ENCODE results near the gene ERG28.
A peak's percentile ranks its signal among the peaks of the same experiment; 100 is the strongest.
"Not testable (repeated sequence)": the region's sequence is repeated elsewhere in the genome, so short reads cannot be mapped to it uniquely, and the experiment has no call there.

Gene ERG28

DNA sequence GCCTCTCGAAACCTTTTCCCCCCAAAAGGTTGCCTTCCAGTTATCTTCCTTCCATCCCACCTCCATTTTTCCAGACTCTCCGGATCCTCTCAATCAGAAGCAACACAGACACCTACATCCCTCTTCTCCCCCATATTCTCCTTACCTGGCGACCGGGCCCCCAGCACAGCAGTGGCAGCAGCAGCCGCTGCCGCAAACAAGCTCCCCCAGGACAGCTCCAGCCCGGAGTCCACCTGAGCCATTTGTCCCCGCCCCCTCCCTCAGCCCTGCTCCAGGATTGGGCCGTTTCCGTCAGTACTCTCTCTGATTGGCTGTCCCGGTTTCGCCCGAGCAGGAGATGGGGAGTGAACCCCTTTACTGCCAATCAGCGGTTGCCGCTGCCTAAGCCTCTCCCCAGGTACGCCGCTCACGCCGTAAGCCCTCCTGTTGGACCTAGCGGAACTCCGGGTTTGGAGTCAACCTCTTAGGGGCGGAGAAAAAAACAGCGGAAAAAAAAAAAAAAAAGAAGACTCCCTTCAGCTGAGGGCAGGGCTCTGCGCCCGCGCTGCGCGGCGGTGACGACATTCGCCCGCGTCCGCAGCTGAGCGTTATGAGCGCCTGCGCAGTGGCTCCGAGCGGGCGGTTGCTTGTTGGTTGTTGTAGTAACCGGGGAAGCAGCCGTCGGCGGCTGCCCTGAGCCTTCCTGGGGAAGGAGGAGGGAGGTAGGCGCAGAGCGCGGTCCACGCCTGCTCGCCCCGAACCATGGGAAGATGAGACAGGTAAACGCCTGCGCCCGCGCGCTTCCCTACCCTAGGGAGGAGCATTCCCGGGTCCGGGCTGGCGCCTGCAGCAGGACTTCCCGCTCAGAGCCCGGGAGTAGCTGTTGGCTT is at the start of gene ERG28, which contains the start of gene TTLL5:
TSS of gene ERG28 (minus strand) at position 247 of the 869 bp plus-strand sequence. CDS start 3,374 bp downstream, outside the sequence.
TSS of gene TTLL5 (plus strand) at position 617 of the 869 bp plus-strand sequence. CDS start 1,904 bp downstream, outside the sequence.
- peak; percentile 100 for DNase-seq

GRCh38 chr14:75709207-75709812 is 48.6 kb upstream of the ERG28 start:
- peak; percentile 75 for DNase-seq

DNA sequence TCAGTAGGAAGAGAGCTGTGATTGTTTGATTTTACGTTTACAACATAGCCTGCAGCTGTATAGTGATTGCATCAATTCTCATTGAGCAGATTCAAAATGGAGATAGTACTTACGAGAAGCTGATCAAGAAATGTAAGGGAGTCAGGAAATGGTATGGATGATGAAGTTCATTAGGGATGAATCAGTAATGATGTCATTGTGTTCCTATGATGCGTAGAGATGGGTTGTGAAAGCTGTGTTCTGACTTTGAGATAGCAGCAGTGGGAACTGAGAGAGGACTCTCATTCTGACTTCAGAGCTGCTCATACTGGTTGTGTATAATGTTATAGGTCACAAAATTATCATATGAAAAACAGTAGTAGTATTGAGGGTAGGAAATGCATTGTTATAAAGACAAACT is 44.3 kb upstream of the ERG28 start:
- DNase-seq = no peak

DNA sequence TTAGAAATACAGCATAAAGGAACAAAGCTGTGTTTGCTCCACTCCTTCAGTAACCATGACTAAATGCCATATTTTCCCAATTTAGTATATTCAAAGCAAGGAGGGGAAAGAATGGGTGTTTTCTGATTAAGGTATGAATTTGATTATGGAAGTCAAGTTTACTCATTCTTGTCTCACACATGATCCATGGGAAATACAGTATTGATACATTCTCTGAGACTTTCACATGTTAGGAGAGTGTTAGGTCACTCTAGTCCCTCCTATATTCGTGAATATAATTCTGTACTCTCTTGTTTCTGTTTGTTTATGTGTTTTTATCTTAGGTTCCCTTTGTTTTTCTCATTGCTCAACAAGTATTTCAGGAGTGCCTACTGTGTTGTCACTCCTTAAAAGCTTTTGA is 42.8 kb upstream of the ERG28 start:
- DNase-seq = no peak

GRCh38 chr14:75702616-75703261 is 42.1 kb upstream of the ERG28 start:
- no peak for DNase-seq

- no peak for DNase-seq
Observed at GRCh38 chr14:75702122-75702521, 41.4 kb upstream of the ERG28 start.

DNA sequence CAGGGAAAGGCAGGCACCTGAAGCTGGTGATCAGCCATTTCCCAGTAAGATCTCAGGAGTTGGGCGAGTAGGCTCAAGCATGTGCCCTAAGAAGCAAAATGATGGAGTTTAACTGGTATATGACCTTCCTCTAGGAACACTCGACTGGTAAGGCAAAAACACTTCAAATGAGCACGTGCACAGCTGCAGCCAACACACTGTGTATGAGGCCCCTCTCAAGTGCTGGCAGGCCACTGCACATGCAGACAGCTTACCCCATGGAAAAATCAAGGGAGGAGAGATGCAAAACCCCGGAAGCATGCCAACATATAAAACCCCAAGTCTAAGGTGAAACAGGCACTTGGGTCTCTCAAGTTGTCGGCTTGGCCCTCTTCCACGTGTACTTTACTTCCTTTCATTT is 39.6 kb upstream of the ERG28 start:
- DNase-seq = no peak

GRCh38 chr14:75699331-75699730 is 38.7 kb upstream of the ERG28 start:
- no peak for DNase-seq

DNA sequence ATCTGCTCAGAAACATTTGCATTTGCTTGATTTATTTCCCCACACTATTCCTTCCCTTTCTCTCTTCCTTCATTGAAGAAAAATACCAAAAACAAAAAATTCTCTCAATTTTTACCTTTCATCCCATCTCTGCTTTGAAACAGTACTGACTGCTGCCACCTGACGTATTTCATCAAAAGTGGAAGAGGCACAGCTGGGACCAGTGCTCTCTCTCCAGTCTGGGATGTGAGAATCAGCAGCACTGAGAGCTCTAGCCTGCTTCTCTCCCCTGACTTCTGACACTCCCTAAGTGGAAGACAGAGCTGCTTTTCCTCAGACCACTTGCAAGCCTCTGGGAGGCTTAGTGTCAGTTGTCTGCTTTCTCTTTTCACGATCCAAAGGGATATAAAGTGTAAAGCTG is 37.2 kb upstream of the ERG28 start:
- DNase-seq = no peak

- DNase-seq = no peak
Observed at GRCh38 chr14:75697386-75697785, 36.7 kb upstream of the ERG28 start.

- not testable (repeated sequence) for DNase-seq
Observed at GRCh38 chr14:75695025-75695424, 34.3 kb upstream of the ERG28 start.

DNA sequence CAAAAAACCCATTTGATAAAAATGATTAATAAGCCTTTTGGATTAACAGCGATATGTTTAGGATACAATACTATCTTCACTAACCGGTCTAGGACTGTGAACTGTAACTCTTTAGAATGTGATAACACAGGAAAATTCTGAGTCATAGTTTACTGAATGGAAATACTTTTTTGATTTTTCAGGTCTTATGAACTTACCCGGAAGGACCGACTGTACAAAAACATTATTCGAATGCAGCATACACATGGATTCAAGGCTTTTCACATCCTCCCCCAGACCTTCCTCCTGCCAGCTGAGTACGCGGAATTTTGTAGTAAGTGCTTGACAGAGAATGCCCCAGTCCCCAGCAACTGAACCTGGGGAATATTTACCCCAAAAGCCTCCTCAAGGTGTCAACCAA is 29.3 kb upstream of the ERG28 start:
- no peak for DNase-seq

DNA sequence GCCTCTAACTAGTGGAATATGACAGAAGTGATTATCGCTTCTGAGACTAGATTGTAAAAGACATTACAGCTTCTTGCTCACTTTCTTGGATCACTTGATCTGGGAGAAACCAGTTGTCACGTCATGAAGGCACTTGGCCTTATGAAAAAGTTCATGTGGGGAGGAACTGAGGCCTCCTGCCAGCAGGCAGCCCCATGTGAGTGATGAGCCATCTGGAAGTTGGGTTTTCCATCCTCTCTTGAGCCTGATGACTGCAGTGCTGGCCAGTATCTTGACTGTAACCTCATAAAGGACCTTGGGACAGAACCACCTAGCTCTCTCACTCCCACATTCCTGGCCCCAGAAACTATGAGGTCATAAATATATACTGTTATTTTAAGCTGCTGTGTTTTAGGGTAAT is 28.3 kb upstream of the ERG28 start:
- no peak for DNase-seq

GRCh38 chr14:75685910-75686309 is 25.2 kb upstream of the ERG28 start:
- DNase-seq = no peak

DNA sequence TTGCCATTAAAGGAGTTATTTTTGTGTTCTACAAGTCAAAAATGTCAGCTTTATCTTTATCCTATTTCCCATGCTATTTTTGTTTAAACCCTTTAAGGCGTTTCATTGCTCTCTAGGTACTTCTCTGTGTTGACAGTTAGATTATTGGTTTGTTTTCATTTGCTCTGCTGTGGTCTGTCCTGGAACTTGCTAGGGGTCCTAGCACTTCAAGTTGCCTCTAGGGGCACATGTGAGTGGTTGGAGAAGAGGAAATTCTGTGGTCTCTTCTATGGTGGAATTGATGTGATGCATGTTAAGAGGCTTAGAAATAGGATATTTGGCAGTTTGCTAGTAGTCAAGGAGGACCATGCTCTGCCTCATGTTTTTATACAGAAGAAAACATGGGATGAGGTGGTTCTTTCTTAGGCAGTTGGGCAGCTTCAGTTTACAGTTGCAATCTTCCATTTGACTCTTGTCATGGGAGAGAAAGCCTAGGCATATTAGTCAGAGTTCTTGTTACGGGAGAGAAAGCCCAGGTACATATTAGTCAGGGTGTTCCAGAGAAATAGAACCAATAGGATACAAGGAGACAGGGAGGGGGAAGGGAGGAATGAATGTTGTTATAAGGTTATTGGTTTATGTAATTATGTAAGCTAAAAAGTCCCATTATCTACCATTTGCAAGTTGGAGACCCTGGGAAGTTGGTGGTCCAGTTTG is 14.7 kb upstream of the ERG28 start:
- no peak for DNase-seq

DNA sequence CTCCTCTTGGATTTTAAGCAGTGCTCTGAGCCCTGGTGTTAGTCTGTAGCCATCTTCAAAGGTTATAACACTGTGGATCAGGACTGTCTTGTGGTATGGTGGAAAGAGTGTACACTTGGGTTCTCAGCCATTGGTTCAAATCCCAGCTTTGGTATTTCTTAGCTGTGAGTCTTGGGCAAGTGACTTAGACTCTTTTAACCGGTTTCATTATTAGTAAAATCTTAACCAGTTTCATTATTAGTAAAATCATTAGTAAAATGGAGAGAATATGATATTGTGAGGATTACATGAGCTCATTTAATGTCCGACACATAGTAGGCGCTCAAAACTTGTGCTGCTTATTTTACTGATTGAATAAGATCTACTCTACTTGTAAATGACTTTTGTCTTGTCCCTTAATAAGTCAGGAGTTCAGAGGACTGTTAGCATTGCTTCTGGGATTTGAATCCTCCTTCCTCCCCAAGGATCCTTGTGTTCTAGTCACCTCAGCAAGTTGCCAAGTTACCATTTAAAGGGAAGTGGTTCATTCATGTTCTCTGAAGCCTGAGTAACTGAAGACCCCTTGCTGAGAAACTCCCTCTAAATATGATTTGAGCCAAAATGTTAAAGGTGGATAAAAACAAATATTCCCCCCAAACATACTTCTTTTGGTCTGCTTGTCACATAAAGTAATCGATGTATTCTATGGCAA is 12.8 kb upstream of the ERG28 start:
- DNase-seq = no peak

- no peak for DNase-seq
Observed at GRCh38 chr14:75672605-75673192, 12.0 kb upstream of the ERG28 start.

GRCh38 chr14:75667099-75667765 is 6.6 kb upstream of the ERG28 start:
- DNase-seq = no peak

DNA sequence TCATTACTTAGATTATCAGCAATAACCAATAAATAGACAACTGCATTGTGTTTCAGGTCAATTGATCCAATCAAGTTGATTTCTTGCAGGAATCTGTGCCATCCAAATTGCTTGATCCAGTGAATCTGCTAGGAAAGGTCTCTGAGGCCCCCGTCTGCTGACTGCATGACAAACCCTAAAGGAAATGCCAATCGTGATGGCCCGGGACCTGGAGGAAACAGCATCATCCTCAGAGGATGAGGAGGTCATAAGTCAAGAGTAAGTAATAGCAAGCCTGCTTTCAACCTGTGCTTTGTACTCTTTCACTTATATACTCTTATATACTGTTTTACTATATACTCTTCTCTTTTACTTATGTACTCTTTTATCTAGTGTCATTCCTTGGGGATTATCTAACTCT is 2.3 kb upstream of the ERG28 start:
- no peak for DNase-seq

GRCh38 chr14:75661499-75661814 is 781 bp upstream of the ERG28 start:
- no peak for DNase-seq

- DNase-seq = no peak
Observed at GRCh38 chr14:75660238-75660629, 442 bp downstream of the ERG28 start.

DNA sequence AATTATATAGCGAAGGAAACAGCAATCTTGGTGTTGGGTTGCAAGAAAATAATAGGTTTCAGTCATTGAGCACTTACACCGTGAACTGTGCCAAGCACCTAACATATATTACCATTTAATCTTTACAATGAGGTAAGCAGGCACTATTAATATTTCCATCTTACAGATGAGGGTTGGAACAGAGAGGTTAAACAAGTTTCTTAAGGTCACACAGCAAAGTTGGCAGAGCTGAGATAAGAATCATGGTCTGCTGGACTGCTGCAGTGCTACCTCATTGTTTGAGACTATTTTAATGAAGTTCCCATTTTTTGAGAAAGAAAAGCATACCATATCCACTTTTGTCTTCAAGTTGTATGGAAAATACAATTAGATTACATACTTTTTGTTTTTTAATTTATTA is 1.7 kb downstream of the ERG28 start:
- no peak for DNase-seq

All from NCI-H2107 (cell line).